B cell (primary cell): ENCODE data around the gene ERVK3-1.

ENCODE experiments used
- EZH2 ChIP-seq: IDR thresholded peaks from 2 replicates; pipeline ENCODE4 v1.6.1; 2012; ENCODE audit warnings: borderline replicate concordance, low read depth, mild to moderate bottlenecking, moderate library complexity, low read length; ENCODE audit not compliant: insufficient read depth, poor library complexity, severe bottlenecking
- TF ChIP-seq, protein P1 (sequence below): fragments of 200-600 bp; IDR thresholded peaks from one replicate; pipeline ENCODE4 v1.8.0; 2022; ENCODE audit warnings: antibody characterized with exemption, mild to moderate bottlenecking

DNA sequence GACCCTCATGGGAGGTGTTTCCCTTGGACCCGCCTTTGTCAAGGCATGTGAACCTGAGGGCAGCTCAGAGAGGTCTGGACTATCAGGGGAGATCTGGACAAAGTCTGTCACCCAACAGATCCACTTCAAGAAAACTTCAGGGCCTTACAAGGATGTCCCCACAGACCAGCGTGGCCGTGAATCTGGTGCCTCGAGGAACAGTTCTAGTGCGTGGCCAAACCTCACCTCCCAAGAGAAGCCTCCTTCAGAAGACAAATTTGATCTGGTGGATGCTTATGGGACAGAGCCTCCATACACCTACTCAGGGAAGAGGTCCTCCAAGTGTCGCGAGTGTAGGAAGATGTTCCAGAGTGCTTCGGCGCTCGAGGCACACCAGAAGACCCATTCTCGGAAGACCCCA, 33.2 kb downstream of the ERVK3-1 start:
- TF ChIP-seq, protein P1, sequence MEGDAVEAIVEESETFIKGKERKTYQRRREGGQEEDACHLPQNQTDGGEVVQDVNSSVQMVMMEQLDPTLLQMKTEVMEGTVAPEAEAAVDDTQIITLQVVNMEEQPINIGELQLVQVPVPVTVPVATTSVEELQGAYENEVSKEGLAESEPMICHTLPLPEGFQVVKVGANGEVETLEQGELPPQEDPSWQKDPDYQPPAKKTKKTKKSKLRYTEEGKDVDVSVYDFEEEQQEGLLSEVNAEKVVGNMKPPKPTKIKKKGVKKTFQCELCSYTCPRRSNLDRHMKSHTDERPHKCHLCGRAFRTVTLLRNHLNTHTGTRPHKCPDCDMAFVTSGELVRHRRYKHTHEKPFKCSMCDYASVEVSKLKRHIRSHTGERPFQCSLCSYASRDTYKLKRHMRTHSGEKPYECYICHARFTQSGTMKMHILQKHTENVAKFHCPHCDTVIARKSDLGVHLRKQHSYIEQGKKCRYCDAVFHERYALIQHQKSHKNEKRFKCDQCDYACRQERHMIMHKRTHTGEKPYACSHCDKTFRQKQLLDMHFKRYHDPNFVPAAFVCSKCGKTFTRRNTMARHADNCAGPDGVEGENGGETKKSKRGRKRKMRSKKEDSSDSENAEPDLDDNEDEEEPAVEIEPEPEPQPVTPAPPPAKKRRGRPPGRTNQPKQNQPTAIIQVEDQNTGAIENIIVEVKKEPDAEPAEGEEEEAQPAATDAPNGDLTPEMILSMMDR = no peak
- no peak for TF ChIP-seq EZH2
